Measurements from ENCODE around the gene SMYD2.

Gene SMYD2

GRCh38 chr1:214329470-214330220 is 48.7 kb downstream of the SMYD2 start:
- no peak for DNase-seq (ENCODE audit: low read depth)

- DNase-seq (ENCODE audit: low read depth) = no peak
Observed at GRCh38 chr1:214330222-214330621, 49.3 kb downstream of the SMYD2 start.

- no peak for DNase-seq (ENCODE audit: low read depth)
Observed at GRCh38 chr1:214330715-214331114, 49.8 kb downstream of the SMYD2 start.

GRCh38 chr1:214331180-214331579 is 50.2 kb downstream of the SMYD2 start:
- no peak for DNase-seq (ENCODE audit: low read depth)

- DNase-seq (ENCODE audit: low read depth) = no peak
Observed at GRCh38 chr1:214331827-214332423, 51.0 kb downstream of the SMYD2 start.

GRCh38 chr1:214332946-214333798 is 52.2 kb downstream of the SMYD2 start:
- peak; percentile 31 for DNase-seq (ENCODE audit: low read depth)

- no peak for DNase-seq (ENCODE audit: low read depth)
Observed at GRCh38 chr1:214335567-214335966, 54.6 kb downstream of the SMYD2 start.

- no peak for DNase-seq (ENCODE audit: low read depth)
Observed at GRCh38 chr1:214337015-214337414, 56.1 kb downstream of the SMYD2 start.

GRCh38 chr1:214337511-214337910 is 56.6 kb downstream of the SMYD2 start:
- DNase-seq (ENCODE audit: low read depth) = peak; percentile 73

GRCh38 chr1:214338212-214338611 is 57.3 kb downstream of the SMYD2 start:
- DNase-seq (ENCODE audit: low read depth) = no peak

- no peak for DNase-seq (ENCODE audit: low read depth)
Observed at GRCh38 chr1:214341459-214341858, 60.5 kb downstream of the SMYD2 start.

- DNase-seq (ENCODE audit: low read depth) = no peak
Observed at GRCh38 chr1:214341932-214342331, 61.0 kb downstream of the SMYD2 start.

- no peak for DNase-seq (ENCODE audit: low read depth)
Observed at GRCh38 chr1:214342525-214342924, 61.6 kb downstream of the SMYD2 start.

- DNase-seq (ENCODE audit: low read depth) = no peak
Observed at GRCh38 chr1:214344897-214345296, 63.9 kb downstream of the SMYD2 start.

- DNase-seq (ENCODE audit: low read depth) = no peak
Observed at GRCh38 chr1:214349008-214349407, 68.0 kb downstream of the SMYD2 start.

- DNase-seq (ENCODE audit: low read depth) = no peak
Observed at GRCh38 chr1:214349781-214350180, 68.8 kb downstream of the SMYD2 start.

- no peak for DNase-seq (ENCODE audit: low read depth)
Observed at GRCh38 chr1:214351551-214352277, 70.8 kb downstream of the SMYD2 start.

- DNase-seq (ENCODE audit: low read depth) = no peak
Observed at GRCh38 chr1:214352838-214353237, 71.9 kb downstream of the SMYD2 start.

- DNase-seq (ENCODE audit: low read depth) = no peak
Observed at GRCh38 chr1:214354440-214355148, 73.6 kb downstream of the SMYD2 start.

- DNase-seq (ENCODE audit: low read depth) = no peak
Observed at GRCh38 chr1:214360116-214360515, 79.2 kb downstream of the SMYD2 start.

GRCh38 chr1:214360525-214361164 is 79.7 kb downstream of the SMYD2 start:
- no peak for DNase-seq (ENCODE audit: low read depth)

All from GM04504 (cell line).